Stimulated activated naive CD4-positive, alpha-beta T cell (primary cell): ENCODE results near the gene TBC1D7.
A peak's percentile ranks its signal among the peaks of the same experiment; 100 is the strongest.

Source experiments
- DNase-seq, 6 experiments: peaks; one replicate each; lab custom pipeline; 2025; lab: John Stamatoyannopoulos, UW

The TBC1D7 gene

GRCh38 chr6:13272131-13273046, 55.9 kb downstream of the TBC1D7 start:
- no peak for DNase-seq

- DNase-seq: no peak
These were observed 59.3 kb downstream of the TBC1D7 start for GRCh38 chr6:13268913-13269518.

GRCh38 chr6:13267142-13267651, 61.1 kb downstream of the TBC1D7 start:
- no peak for DNase-seq

GRCh38 chr6:13263669-13264068, 64.7 kb downstream of the TBC1D7 start:
- no peak for DNase-seq

GRCh38 chr6:13262302-13263230, 65.8 kb downstream of the TBC1D7 start:
- no peak for DNase-seq

GRCh38 chr6:13261464-13261994, 66.8 kb downstream of the TBC1D7 start:
- DNase-seq: peak in 2 of 6 experiments; percentile 6 to 15

- DNase-seq: no peak
These were observed 67.5 kb downstream of the TBC1D7 start for GRCh38 chr6:13260831-13261230.

GRCh38 chr6:13260101-13260598, 68.2 kb downstream of the TBC1D7 start:
- no peak for DNase-seq

- no peak for DNase-seq
These were observed 68.9 kb downstream of the TBC1D7 start for GRCh38 chr6:13259393-13259792.

- no peak for DNase-seq
These were observed 71.9 kb downstream of the TBC1D7 start for GRCh38 chr6:13256266-13257001.
